ENCODE results near the gene KIAA1210.

DNA sequence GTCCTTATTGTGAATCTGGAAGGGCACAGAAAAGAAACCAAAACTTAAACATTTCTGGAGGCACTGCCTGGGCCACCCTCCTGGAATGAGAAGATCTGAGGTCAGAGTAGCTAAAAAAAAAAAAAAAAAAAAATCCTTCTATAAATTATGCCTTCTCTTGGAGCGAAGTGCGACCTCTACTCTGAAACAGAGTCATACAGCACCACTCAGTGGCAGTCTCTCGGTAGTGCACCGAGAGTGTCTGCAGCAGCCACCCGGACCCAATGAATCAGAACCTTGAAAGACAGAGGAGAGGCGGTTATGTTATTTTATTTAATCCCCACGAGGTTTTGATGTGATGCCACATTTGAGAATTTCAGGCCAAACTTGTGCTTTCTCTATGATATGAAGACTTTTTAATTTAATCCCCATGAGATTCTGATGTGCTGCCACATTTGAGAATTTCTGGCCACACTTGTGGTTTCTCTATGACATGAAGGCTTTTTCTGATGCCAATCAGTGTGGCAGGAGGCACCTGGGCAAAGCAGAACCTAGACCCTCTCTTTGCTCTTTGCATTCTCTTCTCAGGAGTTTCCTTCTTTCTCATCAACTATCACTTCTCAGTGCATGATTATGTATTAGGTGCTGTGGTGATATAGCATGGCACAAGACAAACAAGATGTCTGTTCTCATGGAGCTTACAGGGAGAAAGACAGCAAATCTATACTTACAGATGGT, 60.4 kb downstream of the KIAA1210 start:
- TF ChIP-seq POLR2A (IDR thresholded peaks at IDR 0.05; ENCODE audit: low read depth, low read length) (no peak), TAF1 (IDR thresholded peaks at IDR 0.05; ENCODE audit: low read depth, low read length) (no peak), POLR2AphosphoS5 (IDR thresholded peaks at IDR 0.05; ENCODE audit: low read depth, low read length) (no peak), SPI1 (IDR thresholded peaks at IDR 0.05; ENCODE audit: low read depth, low read length) (no peak), PAX5 (IDR thresholded peaks at IDR 0.05; ENCODE audit: insufficient read depth, low read length, severe bottlenecking) (no peak), POU2F2 (IDR thresholded peaks at IDR 0.05; ENCODE audit: low read depth, low read length) (no peak)

All from GM12891 (cell line).